ENCODE measurements around the gene VKORC1. TPM values are rescaled to one million over a fixed set of nuclear protein-coding genes. Genes with fewer than 3 reads are reported as not detected.

VKORC1 gene
- 171 and 200 TPM in 2 replicates for total RNA-seq

GRCh38 chr16:31094424-31095120 is at the start of gene VKORC1:
Gene VKORC1 (minus strand): TSS chr16:31094797. CDS start chr16:31094729, 68 bp downstream.

GRCh38 chr16:31135535-31136286 is 41.1 kb upstream of the VKORC1 start, which contains the start of gene PRSS8:
Gene PRSS8 (minus strand): TSS chr16:31135727. CDS start chr16:31135498, 229 bp downstream.

GRCh38 chr16:31117384-31118222 is 23.0 kb upstream of the VKORC1 start, which contains the start of gene KAT8:
Gene KAT8 (plus strand): TSS chr16:31117664. CDS start chr16:31117682, 18 bp downstream.

GRCh38 chr16:31108035-31108793 is 13.6 kb upstream of the VKORC1 start, which contains the start of gene BCKDK:
Gene BCKDK (plus strand): TSS chr16:31108386. CDS start chr16:31109224, 838 bp downstream.

GRCh38 chr16:31088459-31089183 is 6.0 kb downstream of the VKORC1 start, which contains the start of gene PRSS53:
Gene PRSS53 (minus strand): TSS chr16:31088943. CDS start chr16:31088809, 134 bp downstream.

GRCh38 chr16:31073970-31074813 is 20.4 kb downstream of the VKORC1 start, which contains the start of the genes ZNF646 and ZNF668:
Gene ZNF646 (plus strand): TSS chr16:31074422. CDS start chr16:31076325, 1,903 bp downstream.
Gene ZNF668 (minus strand): TSS chr16:31074240. CDS start chr16:31064459, 9,781 bp downstream.

Other genes starting within 250 kb of the VKORC1 start
- gene BCL7C, start 200.7 kb downstream of the VKORC1 start, total RNA-seq, result 79.2 and 85.0 TPM in 2 replicates
- gene CTF1, start 198.2 kb downstream of the VKORC1 start, total RNA-seq, result 2.5 and 4.7 TPM in 2 replicates
- 16.0 and 19.6 TPM in 2 replicates for gene FBXL19, start 171.2 kb downstream of the VKORC1 start, total RNA-seq
- 36.0 and 37.8 TPM in 2 replicates for gene ORAI3, start 145.7 kb downstream of the VKORC1 start, total RNA-seq
- gene SETD1A, start 137.0 kb downstream of the VKORC1 start, total RNA-seq, result 3.7 and 3.9 TPM in 2 replicates
- gene HSD3B7, start 109.6 kb downstream of the VKORC1 start, total RNA-seq, result 20.4 and 20.7 TPM in 2 replicates
- 0.50 and 1.2 TPM in 2 replicates for gene STX1B, start 84.2 kb downstream of the VKORC1 start, total RNA-seq
- gene STX4, start 61.2 kb downstream of the VKORC1 start, total RNA-seq, result 17.5 and 19.3 TPM in 2 replicates
- 11.9 and 13.1 TPM in 2 replicates for gene ZNF668, start 20.6 kb downstream of the VKORC1 start, total RNA-seq
- 12.4 and 12.9 TPM in 2 replicates for gene ZNF646, start 20.4 kb downstream of the VKORC1 start, total RNA-seq
- gene PRSS53, start 5.9 kb downstream of the VKORC1 start, total RNA-seq, result 2.1 and 2.5 TPM in 2 replicates
- gene BCKDK, start 13.6 kb upstream of the VKORC1 start, total RNA-seq, result 63.5 and 66.2 TPM in 2 replicates
- gene KAT8, start 22.9 kb upstream of the VKORC1 start, total RNA-seq, result 40.9 and 41.2 TPM in 2 replicates
- gene PRSS8, start 40.9 kb upstream of the VKORC1 start, total RNA-seq, result 0.30 and 1.0 TPM in 2 replicates
- gene PRSS36, start 55.3 kb upstream of the VKORC1 start, total RNA-seq, result under 0.01 and 0.30 TPM in 2 replicates
- 51.4 and 86.5 TPM in 2 replicates for gene FUS, start 85.3 kb upstream of the VKORC1 start, total RNA-seq
- gene PYCARD, start 108.0 kb upstream of the VKORC1 start, total RNA-seq, result 58.8 and 61.8 TPM in 2 replicates
- under 0.01 TPM in 1 of 2 replicates, not detected in the other for gene TRIM72, start 119.3 kb upstream of the VKORC1 start, total RNA-seq
- not detected in 2 replicates for gene PYDC1, start 122.3 kb upstream of the VKORC1 start, total RNA-seq
- gene ITGAM, start 165.2 kb upstream of the VKORC1 start, total RNA-seq, result not detected in 2 replicates